ENCODE results near the gene ATP1A2.

- TF ChIP-seq MLX (CRISPR knock-in tag; IDR thresholded peaks at IDR 0.05) = no peak
- TF ChIP-seq KAT7 (CRISPR knock-in tag; IDR thresholded peaks at IDR 0.05; ENCODE audit: borderline replicate concordance) = no peak
- TF ChIP-seq CTCF (IDR thresholded peaks at IDR 0.05) = no peak
- TF ChIP-seq NFYB (CRISPR knock-in tag; conservative IDR thresholded peaks at IDR 0.05; ENCODE audit: low read depth) = no peak
- no peak for TF ChIP-seq NR1H2 (CRISPR knock-in tag; IDR thresholded peaks at IDR 0.05)
These were observed 5.8 kb downstream of the ATP1A2 start for GRCh38 chr1:160121388-160121787.

Measured in WTC11 (cell line).